KG1 (cell line): Measurements from ENCODE around the gene ABHD17C.

Source experiments
- DNase-seq: peaks from one replicate; lab custom pipeline; 2025; lab: John Stamatoyannopoulos, UW

The ABHD17C gene

GRCh38 chr15:80689716-80690115 is 5.4 kb upstream of the ABHD17C start:
- no peak for DNase-seq

DNA sequence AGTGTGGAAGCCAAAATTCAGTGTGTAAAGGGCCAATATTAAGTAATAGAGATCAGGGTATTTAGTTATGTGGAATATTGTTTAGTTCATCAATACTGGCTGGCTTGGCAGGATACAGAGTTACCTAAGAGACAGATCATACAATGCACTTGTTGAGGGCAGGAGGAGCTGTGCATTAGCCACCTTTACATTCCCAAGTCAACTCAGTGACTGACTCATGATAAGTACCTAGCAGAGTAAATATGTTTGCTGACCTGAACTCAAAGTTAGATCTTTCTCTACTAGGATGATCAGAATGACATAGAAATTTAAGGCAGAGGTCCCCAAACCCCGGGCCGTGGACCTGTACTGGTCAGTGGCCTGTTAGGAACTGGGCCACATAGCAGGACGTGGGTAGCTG is 3.5 kb upstream of the ABHD17C start:
- DNase-seq, result no peak

DNA sequence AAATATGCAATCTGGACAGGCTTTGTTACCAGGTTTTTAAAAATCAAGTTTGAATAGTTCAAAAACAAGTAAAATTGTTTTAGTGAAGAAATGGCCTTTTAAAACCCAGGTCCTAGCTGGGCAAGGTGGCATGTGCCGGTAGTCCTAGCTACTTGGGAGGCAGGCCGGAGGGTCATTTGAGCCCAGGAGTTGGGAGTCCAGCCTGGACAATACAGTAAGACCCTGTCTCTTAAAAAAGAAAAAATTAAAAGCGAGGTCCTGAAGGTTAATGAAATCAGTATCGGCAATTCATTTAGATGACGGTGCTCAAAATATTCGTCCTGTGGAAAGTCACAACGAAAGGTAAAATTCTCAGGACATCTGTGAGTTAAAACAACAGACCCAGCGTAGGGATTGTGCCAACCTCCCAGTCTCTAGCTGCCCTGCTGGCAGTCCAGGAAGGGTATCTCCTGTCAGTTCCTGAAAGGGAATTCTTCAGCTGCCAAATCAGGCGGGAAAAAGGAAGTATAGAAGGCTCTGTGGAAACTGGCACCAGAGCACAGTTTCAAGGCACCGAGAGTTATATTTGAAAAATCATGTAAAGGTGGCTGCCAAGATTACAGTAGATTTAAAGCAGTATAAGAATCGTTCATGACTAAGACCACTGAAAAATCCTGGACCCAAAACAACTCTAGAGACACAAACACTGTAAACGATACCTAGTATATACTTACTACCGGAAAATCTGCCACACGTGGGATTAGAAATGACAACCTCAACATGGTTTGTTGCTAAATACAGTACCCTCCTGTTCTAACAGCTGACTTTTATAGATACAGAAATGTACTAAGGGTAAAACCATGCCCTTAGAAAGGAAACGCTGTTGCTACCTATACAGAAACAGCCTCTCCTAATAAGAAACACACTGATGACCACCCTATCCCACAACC is 1.2 kb upstream of the ABHD17C start:
- no peak for DNase-seq

- DNase-seq, result no peak
These were observed 455 bp upstream of the ABHD17C start for GRCh38 chr15:80694611-80695098.

DNA sequence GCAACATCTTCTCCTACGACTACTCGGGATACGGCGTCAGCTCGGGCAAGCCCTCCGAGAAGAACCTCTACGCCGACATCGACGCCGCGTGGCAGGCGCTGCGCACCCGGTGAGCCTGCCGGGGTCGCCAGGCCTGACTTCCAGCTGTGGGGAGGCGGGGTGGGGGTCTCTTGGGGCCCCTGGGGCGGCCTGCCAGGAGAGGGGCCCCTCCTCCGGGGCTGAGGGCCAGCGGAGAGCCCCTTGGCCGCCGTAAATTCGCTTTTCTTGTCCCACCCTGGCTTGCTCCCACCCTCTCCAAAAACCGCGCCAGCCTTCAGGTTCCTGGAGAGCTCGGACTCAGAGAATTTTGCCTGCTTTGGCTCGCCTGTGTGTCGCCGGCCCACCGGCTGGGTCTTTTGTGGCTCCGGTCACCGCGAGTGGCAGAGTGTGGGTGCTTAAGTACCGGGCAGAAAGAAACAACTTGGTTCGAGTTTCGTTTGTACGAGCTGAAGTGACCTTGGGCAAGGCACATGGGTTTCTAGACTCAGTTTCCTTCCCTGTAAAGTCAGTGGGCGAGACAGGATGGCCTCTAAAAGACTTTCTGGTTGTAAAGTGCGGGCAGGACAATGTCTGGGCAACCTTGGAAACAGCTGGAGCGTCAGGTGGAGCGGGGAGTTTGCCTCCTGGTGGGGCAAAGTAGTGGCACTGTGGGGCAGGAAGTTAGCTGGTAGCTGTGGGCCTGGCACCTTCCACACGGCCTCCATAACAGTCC is 976 bp downstream of the ABHD17C start:
- no peak for DNase-seq

GRCh38 chr15:80697075-80697685 is 2.1 kb downstream of the ABHD17C start:
- DNase-seq, result no peak

- no peak for DNase-seq
These were observed 3.6 kb downstream of the ABHD17C start for GRCh38 chr15:80698676-80699075.

GRCh38 chr15:80699981-80700380 is 4.9 kb downstream of the ABHD17C start:
- DNase-seq, result no peak

GRCh38 chr15:80701676-80702311 is 6.7 kb downstream of the ABHD17C start:
- no peak for DNase-seq

- DNase-seq, result no peak
These were observed 8.0 kb downstream of the ABHD17C start for GRCh38 chr15:80703081-80703480.

GRCh38 chr15:80703965-80704364 is 8.9 kb downstream of the ABHD17C start:
- no peak for DNase-seq

GRCh38 chr15:80706161-80706560 is 11.1 kb downstream of the ABHD17C start:
- no peak for DNase-seq

DNA sequence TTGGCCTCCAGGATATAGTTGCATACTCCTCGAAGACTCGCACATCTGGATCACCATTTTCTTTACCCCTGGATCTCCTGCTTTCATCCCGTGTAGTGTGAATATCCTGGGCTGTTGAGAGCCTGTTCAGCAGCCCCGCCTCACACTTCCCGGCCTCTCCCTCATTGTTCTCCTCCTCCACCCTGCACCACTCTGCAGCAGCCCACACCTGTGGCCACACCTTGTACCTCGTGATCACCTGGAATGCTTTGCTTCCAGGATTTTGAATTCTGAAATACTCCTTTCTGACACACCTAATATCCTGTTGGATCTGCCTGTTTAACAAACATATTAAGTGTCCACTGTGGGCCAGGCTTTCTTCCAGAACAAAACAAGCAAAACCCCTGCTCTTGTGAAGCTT is 14.4 kb downstream of the ABHD17C start:
- DNase-seq, result no peak

DNA sequence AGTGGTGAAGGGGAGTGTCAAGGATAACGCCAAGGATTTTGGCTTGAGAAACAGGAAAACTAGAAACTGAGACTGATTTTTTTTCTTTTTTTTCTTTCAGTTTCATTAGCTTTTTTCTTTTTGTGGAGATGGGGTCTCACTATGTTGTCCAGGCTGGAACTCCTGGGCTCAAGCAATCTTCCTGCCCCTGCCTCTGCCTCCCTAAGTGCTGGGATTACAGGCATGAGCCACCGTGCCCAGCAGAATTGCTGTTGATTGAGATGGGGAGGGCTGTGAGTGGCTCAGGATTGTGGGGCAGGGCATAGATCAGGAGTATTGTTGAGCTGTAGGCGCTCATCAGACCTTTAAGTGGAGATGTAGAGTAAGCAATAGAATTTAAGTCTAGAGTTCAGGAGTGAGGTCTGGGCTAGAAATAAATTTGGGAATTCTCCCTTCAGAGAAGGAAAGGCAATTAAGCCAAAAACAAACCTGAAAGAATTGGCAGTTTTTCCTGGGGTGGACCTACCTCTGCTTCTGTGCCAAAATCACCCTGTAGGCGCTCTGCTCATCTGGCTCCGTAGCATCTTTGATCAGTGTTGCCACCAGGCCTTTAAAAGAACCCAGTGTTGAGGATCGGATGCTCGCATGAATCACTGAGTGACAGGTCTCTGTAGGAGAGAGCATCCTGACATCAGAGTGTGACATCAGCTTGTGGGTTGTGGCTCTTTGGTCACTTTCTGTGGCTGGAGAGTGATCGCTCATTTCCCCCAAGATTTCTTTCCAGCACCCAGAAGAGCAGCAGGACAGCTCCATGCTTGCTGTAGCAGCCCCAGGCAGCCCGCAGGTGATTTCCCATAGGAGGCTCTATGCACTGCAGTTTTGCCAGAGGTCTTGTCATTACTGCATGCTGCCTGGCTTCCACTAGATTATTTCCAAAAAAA is 15.8 kb downstream of the ABHD17C start:
- DNase-seq, result no peak

- DNase-seq, result no peak
These were observed 16.8 kb downstream of the ABHD17C start for GRCh38 chr15:80711886-80712285.

DNA sequence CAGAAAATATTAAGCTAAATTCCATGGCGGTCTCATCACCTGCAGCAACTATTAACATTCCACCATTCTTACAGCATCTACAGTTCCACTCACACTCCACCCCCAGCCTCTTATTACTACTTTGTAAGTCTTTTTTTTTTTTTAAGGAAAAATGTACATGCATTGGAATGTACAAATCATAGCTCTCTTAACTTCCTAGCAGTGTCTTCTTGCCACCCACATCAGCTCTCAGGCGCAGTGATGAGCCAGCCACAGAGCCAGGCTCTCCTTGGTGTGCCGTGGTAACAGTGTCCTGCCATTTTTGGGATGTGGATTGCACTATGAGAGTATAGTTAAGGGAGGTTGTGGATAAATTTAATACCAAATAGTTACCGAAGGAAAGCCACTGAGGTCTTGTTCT is 17.8 kb downstream of the ABHD17C start:
- no peak for DNase-seq

DNA sequence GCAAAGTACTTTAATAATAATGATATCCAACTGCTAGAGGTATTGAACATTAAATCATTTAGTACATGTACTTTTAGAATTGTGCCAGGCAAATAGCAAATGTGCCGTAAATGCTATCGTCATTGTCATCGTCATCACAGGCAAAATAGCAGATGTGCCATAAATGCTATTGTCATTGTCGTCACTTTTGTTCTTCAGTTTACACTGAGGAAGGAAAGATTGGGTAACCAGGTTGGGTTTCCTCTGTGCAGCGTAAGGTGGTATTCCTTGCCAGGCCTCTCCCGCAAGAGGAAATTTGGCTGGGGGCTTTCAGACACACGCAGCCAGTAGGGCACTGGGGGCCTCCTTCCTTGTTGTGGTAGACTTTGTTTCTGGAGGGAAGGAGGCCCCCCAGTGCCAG is 26.4 kb downstream of the ABHD17C start:
- no peak for DNase-seq

DNA sequence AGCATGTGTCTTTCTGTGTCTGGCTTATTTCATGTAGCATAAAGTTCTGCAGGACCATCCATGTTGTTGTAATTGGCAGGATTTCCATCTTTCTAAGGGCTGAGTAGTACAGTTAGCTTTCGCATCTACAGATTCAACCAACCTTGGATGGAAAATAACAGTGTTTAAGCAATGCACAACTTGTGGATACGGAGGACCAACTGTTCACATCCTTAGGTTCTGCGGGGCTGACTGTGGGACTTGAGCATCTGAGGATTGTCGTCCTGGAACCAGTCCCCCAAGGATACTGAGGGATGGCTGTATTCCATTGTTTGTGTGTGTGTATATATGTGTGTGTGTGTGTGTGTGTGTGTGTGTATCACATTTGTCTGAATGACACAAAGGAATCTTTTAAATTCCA is 27.7 kb downstream of the ABHD17C start:
- DNase-seq, result no peak

- DNase-seq, result no peak
These were observed 32.1 kb downstream of the ABHD17C start for GRCh38 chr15:80727196-80727595.

GRCh38 chr15:80727596-80727995 is 32.5 kb downstream of the ABHD17C start:
- no peak for DNase-seq

DNA sequence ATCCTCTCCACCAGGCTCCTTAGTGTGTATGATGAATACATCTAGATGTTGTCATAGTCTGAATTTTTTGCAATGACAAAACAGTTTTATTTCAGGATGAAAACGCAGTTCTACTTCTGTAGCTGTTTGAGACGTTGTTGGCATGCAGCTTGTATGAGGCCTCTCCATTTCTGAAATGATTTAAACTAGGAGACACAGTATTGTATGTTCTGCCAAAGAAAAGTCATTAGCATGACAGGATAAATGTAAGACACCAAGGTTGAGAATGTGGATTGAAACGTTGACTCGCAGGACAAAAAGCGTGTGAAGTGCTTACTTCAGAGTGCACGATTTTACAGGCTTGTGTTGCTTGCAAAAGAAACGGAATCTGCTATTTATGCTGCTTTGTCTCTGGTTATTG is 35.3 kb downstream of the ABHD17C start:
- DNase-seq, result no peak
